A549 treated with Mapracorat at 1 μM for 4 hours (cell line): Measurements from ENCODE around the gene ADAM17. TPM values are rescaled to one million over a fixed set of nuclear protein-coding genes. Genes with fewer than 3 reads are reported as not detected.

ENCODE experiments used
- total RNA-seq: library from RNA; stranded (reverse); fragments of 200-300 nt; extraction: Qiagen RNA extraction; gene quantifications from 5 replicates; pipeline ENCODE4 v1.2.3, GENCODE V29; 2022

ADAM17 gene
- 23.6 to 32.7 TPM (median 30.2 TPM) in 5 replicates for total RNA-seq

DNA sequence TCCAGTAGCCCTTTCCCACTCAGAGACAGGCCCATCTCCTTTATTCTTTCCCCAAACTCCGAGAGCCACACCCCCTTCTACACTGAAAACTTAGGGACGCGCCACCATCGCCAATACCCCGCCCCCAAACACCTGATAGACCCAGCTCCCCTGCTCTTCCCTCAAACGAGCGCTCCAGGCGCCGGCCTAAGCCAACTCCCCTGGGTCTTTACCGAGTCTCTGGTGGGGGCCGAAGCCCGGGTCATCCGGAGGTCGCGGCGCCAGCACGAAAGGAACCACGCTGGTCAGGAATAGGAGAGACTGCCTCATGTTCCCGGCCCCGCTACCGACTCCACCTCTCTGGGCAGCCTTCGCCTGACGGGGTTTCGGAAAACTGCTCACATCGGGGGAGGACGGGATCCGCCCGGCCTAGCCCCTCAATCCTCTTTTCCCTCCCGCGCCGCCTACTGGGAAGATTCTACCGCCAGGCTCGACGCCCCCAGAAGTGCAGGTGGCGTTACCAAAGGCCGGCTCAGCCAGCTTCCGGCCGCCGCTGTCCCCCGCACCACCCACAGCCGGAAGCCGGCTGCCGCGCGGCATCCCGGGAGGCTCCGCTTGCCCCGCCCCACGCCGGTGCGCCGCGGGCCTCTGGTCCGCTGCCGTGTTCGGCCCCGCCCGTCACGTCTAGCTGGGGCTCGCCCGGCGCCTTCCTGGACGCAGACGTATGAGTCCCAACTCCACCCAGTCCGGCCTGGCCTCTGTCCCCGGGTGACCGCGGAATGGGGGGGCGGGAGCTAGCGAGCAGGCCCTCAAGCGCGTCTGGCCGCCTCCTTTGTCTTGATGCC is at the start of gene ADAM17:
Gene ADAM17, minus strand, starts transcription at position 534 of the 824 bp plus-strand sequence. Its CDS starts 225 bp downstream, at position 309.

GRCh38 chr2:9474361-9475057 is 81.1 kb downstream of the ADAM17 start, which contains the start of gene IAH1:
TSS of gene IAH1 (plus strand) at chr2:9474551. CDS start at chr2:9474567, 16 bp downstream.

Other genes with a start within 250 kb of the ADAM17 start
- gene ITGB1BP1, start 132.3 kb downstream of the ADAM17 start, total RNA-seq = 164 to 200 TPM (median 176 TPM) in 5 replicates
- 46.8 to 59.1 TPM (median 51.2 TPM) in 5 replicates for gene CPSF3, start 132.2 kb downstream of the ADAM17 start, total RNA-seq
- 93.2 to 119 TPM (median 104 TPM) in 5 replicates for gene IAH1, start 81.3 kb downstream of the ADAM17 start, total RNA-seq
- gene YWHAQ, start 75.2 kb upstream of the ADAM17 start, total RNA-seq = 887 to 1,003 TPM (median 952 TPM) in 5 replicates